ENCODE measurements around the gene LRRC37A. TPM values are rescaled to one million over a fixed set of nuclear protein-coding genes. Genes with fewer than 3 reads are reported as not detected.
"Not testable (repeated sequence)": the region's sequence is repeated elsewhere in the genome, so short reads cannot be mapped to it uniquely, and the experiment has no call there.

The LRRC37A gene
- total RNA-seq, 1 experiment from 2014 or later = 2.9 TPM

DNA sequence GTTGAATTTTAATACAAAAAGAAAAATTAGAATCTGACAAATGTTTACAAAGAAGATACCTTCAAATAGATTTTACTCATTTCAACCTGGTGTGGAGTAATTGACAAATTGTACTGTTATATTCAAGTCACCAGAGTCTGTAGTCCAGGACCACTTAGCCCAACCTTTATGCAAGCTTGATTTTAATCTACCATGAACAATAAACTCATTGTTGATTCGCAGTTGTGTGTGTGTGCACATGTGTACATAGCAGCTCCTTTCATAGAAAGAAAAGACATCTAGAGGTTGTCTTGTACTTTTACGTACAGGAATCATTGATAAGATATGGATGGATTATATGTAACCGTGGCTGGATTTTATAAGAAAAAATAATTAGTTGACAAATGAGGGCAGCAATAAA is 20.7 kb upstream of the LRRC37A start:
- no TSS peak for BruUV-seq (replicated peaks)
- no peaks in the 10 kb centered on the region for H3K9me3 ChIP-seq
- TF ChIP-seq, protein P1, sequence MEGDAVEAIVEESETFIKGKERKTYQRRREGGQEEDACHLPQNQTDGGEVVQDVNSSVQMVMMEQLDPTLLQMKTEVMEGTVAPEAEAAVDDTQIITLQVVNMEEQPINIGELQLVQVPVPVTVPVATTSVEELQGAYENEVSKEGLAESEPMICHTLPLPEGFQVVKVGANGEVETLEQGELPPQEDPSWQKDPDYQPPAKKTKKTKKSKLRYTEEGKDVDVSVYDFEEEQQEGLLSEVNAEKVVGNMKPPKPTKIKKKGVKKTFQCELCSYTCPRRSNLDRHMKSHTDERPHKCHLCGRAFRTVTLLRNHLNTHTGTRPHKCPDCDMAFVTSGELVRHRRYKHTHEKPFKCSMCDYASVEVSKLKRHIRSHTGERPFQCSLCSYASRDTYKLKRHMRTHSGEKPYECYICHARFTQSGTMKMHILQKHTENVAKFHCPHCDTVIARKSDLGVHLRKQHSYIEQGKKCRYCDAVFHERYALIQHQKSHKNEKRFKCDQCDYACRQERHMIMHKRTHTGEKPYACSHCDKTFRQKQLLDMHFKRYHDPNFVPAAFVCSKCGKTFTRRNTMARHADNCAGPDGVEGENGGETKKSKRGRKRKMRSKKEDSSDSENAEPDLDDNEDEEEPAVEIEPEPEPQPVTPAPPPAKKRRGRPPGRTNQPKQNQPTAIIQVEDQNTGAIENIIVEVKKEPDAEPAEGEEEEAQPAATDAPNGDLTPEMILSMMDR (IDR thresholded peaks at IDR 0.05; ENCODE audit: insufficient read depth in 1 of 2, low read depth in 1 of 2, low read length in 1 of 2, severe bottlenecking in 1 of 2, unreplicated experiment in 1 of 2) = no peak
- Mint-ChIP-seq H3K4me3 (ENCODE audit: unreplicated experiment) (no peak overlapping the region), H3K9me3 (ENCODE audit: unreplicated experiment) (no peaks in the 10 kb centered on the region), H3K4me1 (ENCODE audit: low read depth, unreplicated experiment) (peaks cover 6% of the 10 kb centered on the region), H3K27ac (ENCODE audit: unreplicated experiment) (no peak overlapping the region), H3K36me3 (ENCODE audit: insufficient read depth, unreplicated experiment) (no peaks in the 10 kb centered on the region), H3K27me3 (ENCODE audit: insufficient read depth, unreplicated experiment) (no peaks in the 10 kb centered on the region)
- H3K4me3 ChIP-seq (ENCODE audit: low read depth, low read length) = no peak overlapping the region
- ChIA-PET POLR2A (no interaction called here), CTCF (no interaction called here)
- H3K36me3 ChIP-seq (ENCODE audit: control insufficient read depth, insufficient read depth, low read length) = no peaks in the 10 kb centered on the region
- no peak for DNase-seq
- intact Hi-C loops (cut with micrococcal nuclease; ENCODE audit: unreplicated experiment) = no loop called here
- H3K4me1 ChIP-seq = peaks cover 5% of the 10 kb centered on the region; the same call in 1 of the 2 replicates
- H3K27me3 ChIP-seq (replicated peaks; ENCODE audit: control insufficient read depth, insufficient read depth, low read length) = no peaks in the 10 kb centered on the region

DNA sequence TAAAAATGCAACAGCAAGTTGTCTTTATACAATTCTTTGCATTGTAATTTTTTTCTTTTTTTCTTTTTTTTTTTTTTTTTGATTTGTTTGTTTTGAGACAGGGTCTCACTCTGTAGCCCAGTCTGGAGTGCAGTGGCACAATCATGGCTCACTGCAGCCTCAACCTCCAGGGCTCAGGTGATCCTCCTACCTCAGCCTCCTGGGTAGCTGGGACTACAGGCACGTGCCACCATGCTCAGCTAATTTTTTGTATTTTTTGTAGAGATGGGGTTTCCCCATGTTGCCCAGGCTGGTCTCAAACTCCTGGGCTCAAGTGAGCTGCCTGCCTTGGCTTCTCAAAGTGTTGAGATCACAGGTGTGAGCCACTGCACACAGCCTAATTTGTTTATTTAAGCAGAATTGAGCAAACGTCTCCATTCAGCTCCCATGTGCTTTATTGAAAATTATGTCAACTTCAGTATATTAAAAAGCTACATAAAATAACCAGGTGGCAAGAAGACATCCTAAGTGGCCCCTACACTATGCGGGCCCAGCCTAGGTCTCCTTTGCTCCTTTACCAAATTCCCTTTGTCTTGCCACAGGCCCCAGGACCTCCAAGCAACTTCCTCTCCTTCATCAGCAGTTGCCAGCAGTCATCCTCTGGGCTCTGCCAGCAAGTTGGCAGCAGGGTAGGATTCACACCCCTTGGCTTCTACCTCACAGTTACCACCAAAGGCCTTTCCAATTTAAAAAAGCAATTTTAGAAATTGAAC is 18.0 kb upstream of the LRRC37A start:
- DNase-seq; H3K9me3 Mint-ChIP-seq (ENCODE audit: unreplicated experiment); H3K27me3 ChIP-seq (replicated peaks; ENCODE audit: control insufficient read depth, insufficient read depth, low read length); CTCF ChIA-PET; H3K27ac Mint-ChIP-seq (ENCODE audit: unreplicated experiment); H3K9me3 ChIP-seq; BruUV-seq (replicated peaks); H3K27me3 Mint-ChIP-seq (ENCODE audit: insufficient read depth, unreplicated experiment); H3K4me3 ChIP-seq (ENCODE audit: low read depth, low read length); H3K4me3 Mint-ChIP-seq (ENCODE audit: unreplicated experiment); H3K4me1 Mint-ChIP-seq (ENCODE audit: low read depth, unreplicated experiment); intact Hi-C loops (cut with micrococcal nuclease; ENCODE audit: unreplicated experiment); H3K36me3 ChIP-seq (ENCODE audit: control insufficient read depth, insufficient read depth, low read length); H3K36me3 Mint-ChIP-seq (ENCODE audit: insufficient read depth, unreplicated experiment); H3K4me1 ChIP-seq; POLR2A ChIA-PET: not testable (repeated sequence)

DNA sequence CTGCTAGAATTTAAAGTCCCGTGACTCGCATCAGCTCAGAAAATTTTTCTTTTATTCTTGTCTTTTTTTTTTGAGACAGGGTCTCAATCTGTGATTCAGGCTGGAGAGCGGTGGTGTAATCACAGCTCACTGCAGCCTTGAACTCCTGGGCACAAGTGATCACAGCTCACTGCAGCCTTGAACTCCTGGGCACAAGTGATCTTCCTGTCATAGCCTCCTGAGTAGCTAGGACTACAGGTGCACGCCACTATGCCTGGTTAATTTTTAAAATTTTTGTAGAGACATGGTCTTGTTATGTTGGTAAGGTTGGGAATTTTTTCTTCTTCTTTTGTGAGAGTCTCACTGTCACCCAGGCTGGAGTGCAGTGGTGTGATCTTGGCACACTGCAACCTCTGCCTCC is 13.6 kb upstream of the LRRC37A start:
- H3K27me3 Mint-ChIP-seq (ENCODE audit: insufficient read depth, unreplicated experiment); H3K9me3 Mint-ChIP-seq (ENCODE audit: unreplicated experiment); H3K36me3 Mint-ChIP-seq (ENCODE audit: insufficient read depth, unreplicated experiment); CTCF ChIA-PET; POLR2A ChIA-PET; H3K4me3 ChIP-seq (ENCODE audit: low read depth, low read length); H3K9me3 ChIP-seq; H3K27ac Mint-ChIP-seq (ENCODE audit: unreplicated experiment); H3K4me1 Mint-ChIP-seq (ENCODE audit: low read depth, unreplicated experiment); BruUV-seq (replicated peaks); DNase-seq; H3K36me3 ChIP-seq (ENCODE audit: control insufficient read depth, insufficient read depth, low read length); H3K4me1 ChIP-seq; H3K4me3 Mint-ChIP-seq (ENCODE audit: unreplicated experiment); H3K27me3 ChIP-seq (replicated peaks; ENCODE audit: control insufficient read depth, insufficient read depth, low read length): not testable (repeated sequence)
- intact Hi-C loops (cut with micrococcal nuclease; ENCODE audit: unreplicated experiment) = loop anchor here (10.0 kb wide), 1 partner anchor 87 kb away; the partner anchor contains the start of gene KANSL1

DNA sequence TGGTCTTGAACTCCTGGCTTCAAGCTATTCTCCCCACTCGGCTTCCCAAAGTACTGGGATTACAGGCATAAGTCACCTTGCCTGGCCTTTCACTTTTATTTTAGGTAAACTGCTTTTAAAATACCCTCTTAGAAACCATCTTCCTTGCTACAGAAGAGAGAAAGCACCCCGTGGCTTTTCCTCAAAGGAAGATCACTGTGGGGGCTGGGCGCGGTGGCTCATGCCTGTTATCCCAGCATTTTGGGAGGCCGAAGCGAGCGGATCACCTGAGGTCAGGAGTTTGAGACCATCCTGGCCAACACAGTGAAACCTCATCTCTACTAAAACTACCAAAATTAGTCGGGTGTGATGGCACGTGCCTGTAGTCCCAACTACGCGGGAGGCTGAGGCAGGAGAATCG is 12.3 kb upstream of the LRRC37A start:
- H3K4me1 Mint-ChIP-seq (ENCODE audit: low read depth, unreplicated experiment) = peaks cover 17% of the 10 kb centered on the region

DNA sequence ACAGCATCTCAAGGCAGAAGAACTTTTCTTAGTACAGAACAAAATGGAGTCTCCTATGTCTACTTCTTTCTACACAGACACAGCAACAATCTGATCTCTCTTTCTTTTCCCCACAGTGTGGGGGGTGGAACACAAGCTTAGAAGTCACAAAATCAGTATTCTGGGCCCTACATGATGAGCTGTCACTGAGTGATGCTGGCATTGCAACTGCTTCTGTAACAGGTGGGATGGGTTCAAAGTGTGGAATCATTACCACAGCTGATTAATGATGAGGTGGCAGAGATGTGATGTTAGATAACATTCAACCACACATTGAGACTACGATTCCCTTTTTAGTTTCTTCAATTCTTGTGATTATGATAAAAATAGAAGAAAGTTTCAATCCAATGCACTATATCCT is 10.5 kb upstream of the LRRC37A start:
- intact Hi-C loops (cut with micrococcal nuclease; ENCODE audit: unreplicated experiment) = loop anchor here (10.0 kb wide), 1 partner anchor 90 kb away; the partner anchor contains the start of gene KANSL1
- BruUV-seq (replicated peaks); H3K36me3 Mint-ChIP-seq (ENCODE audit: insufficient read depth, unreplicated experiment); H3K4me3 ChIP-seq (ENCODE audit: low read depth, low read length); H3K27me3 Mint-ChIP-seq (ENCODE audit: insufficient read depth, unreplicated experiment); POLR2A ChIA-PET; H3K27me3 ChIP-seq (replicated peaks; ENCODE audit: control insufficient read depth, insufficient read depth, low read length); H3K9me3 Mint-ChIP-seq (ENCODE audit: unreplicated experiment); DNase-seq; H3K4me3 Mint-ChIP-seq (ENCODE audit: unreplicated experiment); H3K9me3 ChIP-seq; H3K27ac Mint-ChIP-seq (ENCODE audit: unreplicated experiment); CTCF ChIA-PET; H3K36me3 ChIP-seq (ENCODE audit: control insufficient read depth, insufficient read depth, low read length): not testable (repeated sequence)
- peaks cover 19% of the 10 kb centered on the region for H3K4me1 Mint-ChIP-seq (ENCODE audit: low read depth, unreplicated experiment)
- H3K4me1 ChIP-seq = peaks cover 11% of the 10 kb centered on the region

More for the DNA sequence above, 12.3 kb upstream of the LRRC37A start:
- H3K27ac Mint-ChIP-seq (ENCODE audit: unreplicated experiment); CTCF ChIA-PET; DNase-seq; H3K36me3 ChIP-seq (ENCODE audit: control insufficient read depth, insufficient read depth, low read length); H3K4me3 Mint-ChIP-seq (ENCODE audit: unreplicated experiment); H3K9me3 Mint-ChIP-seq (ENCODE audit: unreplicated experiment); H3K4me3 ChIP-seq (ENCODE audit: low read depth, low read length); H3K27me3 ChIP-seq (replicated peaks; ENCODE audit: control insufficient read depth, insufficient read depth, low read length); H3K36me3 Mint-ChIP-seq (ENCODE audit: insufficient read depth, unreplicated experiment); BruUV-seq (replicated peaks); H3K9me3 ChIP-seq; H3K27me3 Mint-ChIP-seq (ENCODE audit: insufficient read depth, unreplicated experiment); POLR2A ChIA-PET: not testable (repeated sequence)
- intact Hi-C loops (cut with micrococcal nuclease; ENCODE audit: unreplicated experiment) = loop anchor here (10.0 kb wide), 1 partner anchor 88 kb away; the partner anchor contains the start of gene KANSL1
- H3K4me1 ChIP-seq = peaks cover 11% of the 10 kb centered on the region

DNA sequence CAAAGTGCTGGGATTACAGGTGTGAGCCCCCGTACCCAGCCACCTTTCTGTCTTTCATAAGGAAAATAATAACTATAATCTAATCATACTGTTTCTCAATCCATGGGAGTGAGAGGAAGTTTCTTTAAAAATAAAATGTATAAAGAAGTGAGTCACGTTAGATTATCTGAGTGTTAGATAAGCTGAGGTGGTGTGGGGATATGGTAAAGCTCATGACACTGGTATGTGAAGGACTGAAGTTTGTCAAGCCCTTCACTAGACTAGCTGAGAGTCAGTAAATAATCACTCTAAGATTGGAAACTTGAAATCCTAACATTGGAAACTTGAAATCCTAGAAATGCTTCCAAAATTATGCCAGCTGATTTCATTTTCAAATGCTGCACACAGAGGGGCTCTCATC is 9.4 kb upstream of the LRRC37A start:
- H3K4me3 Mint-ChIP-seq (ENCODE audit: unreplicated experiment); H3K27ac Mint-ChIP-seq (ENCODE audit: unreplicated experiment); H3K27me3 ChIP-seq (replicated peaks; ENCODE audit: control insufficient read depth, insufficient read depth, low read length); H3K36me3 Mint-ChIP-seq (ENCODE audit: insufficient read depth, unreplicated experiment); H3K9me3 ChIP-seq; H3K36me3 ChIP-seq (ENCODE audit: control insufficient read depth, insufficient read depth, low read length); H3K4me1 ChIP-seq; H3K9me3 Mint-ChIP-seq (ENCODE audit: unreplicated experiment); H3K4me3 ChIP-seq (ENCODE audit: low read depth, low read length); H3K27me3 Mint-ChIP-seq (ENCODE audit: insufficient read depth, unreplicated experiment); DNase-seq; BruUV-seq (replicated peaks): not testable (repeated sequence)
- intact Hi-C loops (cut with micrococcal nuclease; ENCODE audit: unreplicated experiment) = loop anchor here (10.0 kb wide), 1 partner anchor 91 kb away; the partner anchor contains the start of gene KANSL1
- H3K4me1 Mint-ChIP-seq (ENCODE audit: low read depth, unreplicated experiment) = peaks cover 13% of the 10 kb centered on the region
- CTCF ChIA-PET = interaction anchor here (0.7 kb wide), 1 partner anchor 16 kb away, joined by 3 read pairs; no protein-coding TSS in a partner anchor
- POLR2A ChIA-PET = interaction anchor here (0.6 kb wide), 1 partner anchor 267 kb away, joined by 6 read pairs; no protein-coding TSS in a partner anchor
